ENCODE data around the gene CBARP.

DNA sequence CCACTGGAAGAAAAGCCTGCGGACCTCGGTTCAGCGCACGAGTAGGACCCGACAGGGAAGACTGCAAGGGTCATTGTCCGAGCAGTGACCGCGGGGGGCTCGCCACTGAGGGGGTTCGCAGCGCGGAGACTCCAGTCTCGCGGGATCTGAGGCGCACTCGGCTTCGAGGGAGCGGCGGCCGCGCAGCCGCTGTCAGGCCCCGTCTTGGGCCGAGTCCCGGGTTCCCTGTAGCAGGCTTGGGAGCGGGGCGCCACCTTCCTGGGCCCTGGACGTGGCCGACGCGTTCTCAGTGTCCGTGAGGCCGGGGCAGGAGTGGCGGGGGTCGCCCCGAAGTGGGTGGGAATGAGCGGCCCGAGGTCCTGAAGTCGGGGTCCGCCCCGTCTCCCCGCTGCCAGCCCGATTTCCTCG, 37.1 kb upstream of the CBARP start:
- TF ChIP-seq POLR2A (conservative IDR thresholded peaks at IDR 0.05): no peak
- TF ChIP-seq MECOM (CRISPR knock-in tag; IDR thresholded peaks at IDR 0.05): no peak
- TF ChIP-seq CREB1 (IDR thresholded peaks at IDR 0.05): no peak
- no peak for TF ChIP-seq CREB1 (CRISPR knock-in tag; IDR thresholded peaks at IDR 0.05)
- TF ChIP-seq, protein P1, sequence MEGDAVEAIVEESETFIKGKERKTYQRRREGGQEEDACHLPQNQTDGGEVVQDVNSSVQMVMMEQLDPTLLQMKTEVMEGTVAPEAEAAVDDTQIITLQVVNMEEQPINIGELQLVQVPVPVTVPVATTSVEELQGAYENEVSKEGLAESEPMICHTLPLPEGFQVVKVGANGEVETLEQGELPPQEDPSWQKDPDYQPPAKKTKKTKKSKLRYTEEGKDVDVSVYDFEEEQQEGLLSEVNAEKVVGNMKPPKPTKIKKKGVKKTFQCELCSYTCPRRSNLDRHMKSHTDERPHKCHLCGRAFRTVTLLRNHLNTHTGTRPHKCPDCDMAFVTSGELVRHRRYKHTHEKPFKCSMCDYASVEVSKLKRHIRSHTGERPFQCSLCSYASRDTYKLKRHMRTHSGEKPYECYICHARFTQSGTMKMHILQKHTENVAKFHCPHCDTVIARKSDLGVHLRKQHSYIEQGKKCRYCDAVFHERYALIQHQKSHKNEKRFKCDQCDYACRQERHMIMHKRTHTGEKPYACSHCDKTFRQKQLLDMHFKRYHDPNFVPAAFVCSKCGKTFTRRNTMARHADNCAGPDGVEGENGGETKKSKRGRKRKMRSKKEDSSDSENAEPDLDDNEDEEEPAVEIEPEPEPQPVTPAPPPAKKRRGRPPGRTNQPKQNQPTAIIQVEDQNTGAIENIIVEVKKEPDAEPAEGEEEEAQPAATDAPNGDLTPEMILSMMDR (IDR thresholded peaks at IDR 0.05 in 2 of 3, conservative IDR thresholded peaks at IDR 0.05 in 1 of 3; ENCODE audit: insufficient read depth in 2 of 3, low read depth in 1 of 3, low read length in 3 of 3): no peak; a peak in 1 of 6 replicates
- TF ChIP-seq JUNB (CRISPR knock-in tag; conservative IDR thresholded peaks at IDR 0.05): no peak

Data from K562 (cell line).